HepG2 (cell line): Measurements from ENCODE around the gene NUP153. TPM values are rescaled to one million over a fixed set of nuclear protein-coding genes. Genes with fewer than 3 reads are reported as not detected.

Experiments
- AKAP8 ChIP-seq: sonication (generic); formaldehyde crosslinking; IDR thresholded peaks from 2 replicates; pipeline ENCODE4 v1.5.1; 2020; ENCODE audit warnings: mild to moderate bottlenecking, missing genetic modification reagents
- CBX1 ChIP-seq: IDR thresholded peaks from one replicate; pipeline ENCODE4 v1.6.1; 2016; ENCODE audit warnings: antibody characterized with exemption, low read depth
- HMGA1 ChIP-seq: sonication (generic); formaldehyde crosslinking; conservative IDR thresholded peaks from 2 replicates; pipeline ENCODE4 v1.4.0; 2020; ENCODE audit warnings: missing genetic modification reagents
- HNF1B ChIP-seq: sonication (generic); formaldehyde crosslinking; IDR thresholded peaks from 2 replicates; pipeline ENCODE4 v1.5.1; 2020; ENCODE audit warnings: mild to moderate bottlenecking, moderate library complexity, missing genetic modification reagents
- NCOA2 ChIP-seq: sonication (generic); formaldehyde crosslinking; IDR thresholded peaks from 2 replicates; pipeline ENCODE4 v1.8.0; 2022; ENCODE audit warnings: inconsistent platforms
- NFE2L1 ChIP-seq: sonication (generic); formaldehyde crosslinking; IDR thresholded peaks from 2 replicates; pipeline ENCODE4 v1.4.0; 2020; ENCODE audit warnings: missing genetic modification reagents, mild to moderate bottlenecking, borderline replicate concordance
- PATZ1 ChIP-seq: sonication (generic); formaldehyde crosslinking; IDR thresholded peaks from 2 replicates; pipeline ENCODE4 v1.4.0; 2020; ENCODE audit warnings: missing genetic modification reagents
- PHF21A ChIP-seq: sonication (generic); formaldehyde crosslinking; IDR thresholded peaks from 2 replicates; pipeline ENCODE4 v1.5.0; 2020; ENCODE audit warnings: mild to moderate bottlenecking, missing genetic modification reagents
- ZBTB10 ChIP-seq: sonication (generic); formaldehyde crosslinking; IDR thresholded peaks from 2 replicates; pipeline ENCODE4 v1.4.0; 2020; ENCODE audit warnings: missing genetic modification reagents, borderline replicate concordance
- ZFP90 ChIP-seq: sonication (generic); formaldehyde crosslinking; IDR thresholded peaks from 2 replicates; pipeline ENCODE4 v1.8.0; 2022; ENCODE audit warnings: missing genetic modification reagents, mild to moderate bottlenecking, inconsistent platforms, borderline replicate concordance
- ZSCAN25 ChIP-seq: sonication (generic); formaldehyde crosslinking; IDR thresholded peaks from 2 replicates; pipeline ENCODE4 v1.8.0; 2022; ENCODE audit warnings: mild to moderate bottlenecking, missing genetic modification reagents
- polyA plus RNA-seq, 8 experiments: library from polyadenylated mRNA; depleted of rRNA in 3 of 8; stranded (reverse) in 7 of 8; unstranded in 1 of 8; fragments of >200 nt; fragmentation: Illumina TruSeq in 4 of 8; extraction: Trizol in 4 of 8; gene quantifications; 2 replicates each; pipeline versions ENCODE4 v1.2.1 to v1.2.3, GENCODE V29; 2011 to 2016; ENCODE audit warnings: low read depth in 4 of 8, missing spikeins in 1 of 8, mixed read lengths in 1 of 8; ENCODE audit not compliant: insufficient read depth in 1 of 8
- total RNA-seq, 5 experiments: library from RNA; depleted of rRNA; stranded (reverse); fragments of >200 nt; fragmentation: Illumina TruSeq; extraction: Trizol; gene quantifications; 2 replicates each; pipeline ENCODE4 v1.2.3, GENCODE V29; 2016; ENCODE audit warnings: low read depth in 1 of 5
- TF ChIP-seq, protein P1 (sequence below): sonication (generic); formaldehyde crosslinking; IDR thresholded peaks from 2 replicates; pipeline ENCODE4 v1.4.0; 2020; ENCODE audit warnings: missing genetic modification reagents, borderline replicate concordance
- TF ChIP-seq, protein P2 (sequence below): sonication (generic); formaldehyde crosslinking; IDR thresholded peaks from 2 replicates; pipeline ENCODE4 v1.8.1; 2023; ENCODE audit warnings: mild to moderate bottlenecking, missing genetic modification reagents

The NUP153 gene
- total and polyA plus RNA-seq, 2 of the 13 experiments (the other 11 are each of a cell fraction or from before 2014, with no cell fraction given), result 29.8 to 55.2 TPM

DNA sequence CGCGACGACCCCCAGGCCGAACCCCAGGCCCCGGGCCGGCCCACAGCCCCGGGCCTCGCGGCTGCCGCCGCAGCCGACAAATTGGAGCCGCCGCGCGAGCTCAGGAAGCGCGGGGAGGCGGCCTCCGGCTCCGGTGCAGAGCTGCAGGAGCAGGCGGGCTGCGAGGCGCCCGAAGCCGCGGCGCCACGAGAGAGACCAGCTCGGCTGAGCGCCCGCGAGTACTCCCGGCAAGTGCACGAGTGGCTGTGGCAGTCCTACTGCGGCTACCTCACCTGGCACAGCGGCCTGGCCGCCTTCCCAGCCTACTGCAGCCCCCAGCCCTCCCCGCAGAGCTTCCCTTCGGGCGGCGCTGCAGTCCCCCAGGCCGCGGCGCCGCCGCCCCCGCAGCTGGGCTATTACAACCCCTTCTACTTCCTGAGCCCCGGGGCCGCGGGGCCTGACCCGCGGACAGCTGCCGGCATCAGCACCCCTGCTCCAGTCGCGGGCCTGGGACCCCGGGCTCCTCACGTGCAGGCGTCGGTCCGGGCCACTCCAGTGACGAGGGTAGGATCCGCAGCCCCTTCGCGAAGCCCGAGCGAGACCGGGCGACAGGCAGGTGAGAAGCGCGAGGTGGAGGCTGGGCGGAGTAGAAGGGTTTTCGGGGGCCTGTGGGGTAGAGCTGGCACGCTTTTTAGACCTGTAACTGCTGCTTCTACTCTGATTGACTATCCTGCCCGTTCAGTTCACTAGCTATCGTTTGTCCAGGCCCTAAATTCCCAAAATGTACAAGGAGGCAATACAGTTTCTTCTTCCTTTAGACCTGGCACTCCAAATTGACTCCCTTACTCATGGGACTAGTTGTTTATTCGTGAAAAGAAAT is 106.0 kb downstream of the NUP153 start (continued):
- TF ChIP-seq, protein P1, sequence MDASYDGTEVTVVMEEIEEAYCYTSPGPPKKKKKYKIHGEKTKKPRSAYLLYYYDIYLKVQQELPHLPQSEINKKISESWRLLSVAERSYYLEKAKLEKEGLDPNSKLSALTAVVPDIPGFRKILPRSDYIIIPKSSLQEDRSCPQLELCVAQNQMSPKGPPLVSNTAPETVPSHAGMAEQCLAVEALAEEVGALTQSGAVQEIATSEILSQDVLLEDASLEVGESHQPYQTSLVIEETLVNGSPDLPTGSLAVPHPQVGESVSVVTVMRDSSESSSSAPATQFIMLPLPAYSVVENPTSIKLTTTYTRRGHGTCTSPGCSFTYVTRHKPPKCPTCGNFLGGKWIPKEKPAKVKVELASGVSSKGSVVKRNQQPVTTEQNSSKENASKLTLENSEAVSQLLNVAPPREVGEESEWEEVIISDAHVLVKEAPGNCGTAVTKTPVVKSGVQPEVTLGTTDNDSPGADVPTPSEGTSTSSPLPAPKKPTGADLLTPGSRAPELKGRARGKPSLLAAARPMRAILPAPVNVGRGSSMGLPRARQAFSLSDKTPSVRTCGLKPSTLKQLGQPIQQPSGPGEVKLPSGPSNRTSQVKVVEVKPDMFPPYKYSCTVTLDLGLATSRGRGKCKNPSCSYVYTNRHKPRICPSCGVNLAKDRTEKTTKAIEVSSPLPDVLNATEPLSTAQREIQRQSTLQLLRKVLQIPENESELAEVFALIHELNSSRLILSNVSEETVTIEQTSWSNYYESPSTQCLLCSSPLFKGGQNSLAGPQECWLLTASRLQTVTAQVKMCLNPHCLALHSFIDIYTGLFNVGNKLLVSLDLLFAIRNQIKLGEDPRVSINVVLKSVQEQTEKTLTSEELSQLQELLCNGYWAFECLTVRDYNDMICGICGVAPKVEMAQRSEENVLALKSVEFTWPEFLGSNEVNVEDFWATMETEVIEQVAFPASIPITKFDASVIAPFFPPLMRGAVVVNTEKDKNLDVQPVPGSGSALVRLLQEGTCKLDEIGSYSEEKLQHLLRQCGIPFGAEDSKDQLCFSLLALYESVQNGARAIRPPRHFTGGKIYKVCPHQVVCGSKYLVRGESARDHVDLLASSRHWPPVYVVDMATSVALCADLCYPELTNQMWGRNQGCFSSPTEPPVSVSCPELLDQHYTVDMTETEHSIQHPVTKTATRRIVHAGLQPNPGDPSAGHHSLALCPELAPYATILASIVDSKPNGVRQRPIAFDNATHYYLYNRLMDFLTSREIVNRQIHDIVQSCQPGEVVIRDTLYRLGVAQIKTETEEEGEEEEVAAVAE (CRISPR knock-in tag), result no peak
- TF ChIP-seq ZFP90 (peak; percentile 74; the same call in 1 of the 2 replicates), ZBTB10 (CRISPR knock-in tag) (peak; percentile 41; the same call in 1 of the 2 replicates), HMGA1 (CRISPR knock-in tag) (no peak), HNF1B (no peak), ZSCAN25 (CRISPR knock-in tag) (no peak), CBX1 (no peak), AKAP8 (CRISPR knock-in tag) (no peak), NCOA2 (no peak), PATZ1 (CRISPR knock-in tag) (peak; percentile 90), NFE2L1 (CRISPR knock-in tag) (no peak), PHF21A (CRISPR knock-in tag) (no peak)
- TF ChIP-seq, protein P2, sequence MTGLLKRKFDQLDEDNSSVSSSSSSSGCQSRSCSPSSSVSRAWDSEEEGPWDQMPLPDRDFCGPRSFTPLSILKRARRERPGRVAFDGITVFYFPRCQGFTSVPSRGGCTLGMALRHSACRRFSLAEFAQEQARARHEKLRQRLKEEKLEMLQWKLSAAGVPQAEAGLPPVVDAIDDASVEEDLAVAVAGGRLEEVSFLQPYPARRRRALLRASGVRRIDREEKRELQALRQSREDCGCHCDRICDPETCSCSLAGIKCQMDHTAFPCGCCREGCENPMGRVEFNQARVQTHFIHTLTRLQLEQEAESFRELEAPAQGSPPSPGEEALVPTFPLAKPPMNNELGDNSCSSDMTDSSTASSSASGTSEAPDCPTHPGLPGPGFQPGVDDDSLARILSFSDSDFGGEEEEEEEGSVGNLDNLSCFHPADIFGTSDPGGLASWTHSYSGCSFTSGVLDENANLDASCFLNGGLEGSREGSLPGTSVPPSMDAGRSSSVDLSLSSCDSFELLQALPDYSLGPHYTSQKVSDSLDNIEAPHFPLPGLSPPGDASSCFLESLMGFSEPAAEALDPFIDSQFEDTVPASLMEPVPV (CRISPR knock-in tag), result no peak
